Activated CD8-positive, alpha-beta T cell treated with anti-CD3 and anti-CD28 coated beads, Interleukin-2, amount 10 ng/mL, durations not matched to agents 7 days and 5 days (primary cell): ENCODE results near the gene HOXA6. TPM values are rescaled to one million over a fixed set of nuclear protein-coding genes. Genes with fewer than 3 reads are reported as not detected.

Experiments used
- ATAC-seq: fragments of 150-1000 bp; cut with Tn5 transposase; one replicate; pipeline ENCODE4 v1.10.0; 2021; ENCODE audit warnings: moderate library complexity
- CTCF ChIA-PET: fragments of 350-600 bp; sonication (Branson Sonifier 250); formaldehyde crosslinking; loops from one replicate; lab custom pipeline; 2021; ENCODE audit warnings: antibody characterized with exemption; lab: Charles Lee
- POLR2A ChIA-PET: fragments of 350-600 bp; sonication (Branson Sonifier 250); formaldehyde crosslinking; loops from one replicate; lab custom pipeline; 2021; ENCODE audit warnings: antibody characterized with exemption; lab: Charles Lee
- DNase-seq: peaks from one replicate; pipeline ENCODE4 v3.0.0-alpha.2; 2020
- H3K27ac Mint-ChIP-seq: one replicate; pipeline ENCODE4 v1.8.0; 2021; ENCODE audit warnings: mild to moderate bottlenecking, mixed read lengths
- H3K27me3 Mint-ChIP-seq: one replicate; pipeline ENCODE4 v1.8.0; 2021; ENCODE audit warnings: low read depth, mixed read lengths
- H3K36me3 Mint-ChIP-seq: one replicate; pipeline ENCODE4 v1.8.0; 2021; ENCODE audit warnings: low read depth, mixed read lengths
- H3K4me1 Mint-ChIP-seq: one replicate; pipeline ENCODE4 v1.8.0; 2021; ENCODE audit warnings: low read depth, mixed read lengths
- H3K4me3 Mint-ChIP-seq: one replicate; pipeline ENCODE4 v1.8.0; 2021; ENCODE audit warnings: mild to moderate bottlenecking, mixed read lengths
- H3K9me3 Mint-ChIP-seq: one replicate; pipeline ENCODE4 v1.8.0; 2022; ENCODE audit warnings: mixed read lengths; ENCODE audit not compliant: insufficient read depth
- total RNA-seq, 2 experiments: library from RNA; stranded (reverse); gene quantifications; one replicate each; pipeline ENCODE4 v1.2.3, GENCODE V29; 2021

HOXA6 gene
- total RNA-seq, 2 experiments from 2014 or later: not detected

DNA sequence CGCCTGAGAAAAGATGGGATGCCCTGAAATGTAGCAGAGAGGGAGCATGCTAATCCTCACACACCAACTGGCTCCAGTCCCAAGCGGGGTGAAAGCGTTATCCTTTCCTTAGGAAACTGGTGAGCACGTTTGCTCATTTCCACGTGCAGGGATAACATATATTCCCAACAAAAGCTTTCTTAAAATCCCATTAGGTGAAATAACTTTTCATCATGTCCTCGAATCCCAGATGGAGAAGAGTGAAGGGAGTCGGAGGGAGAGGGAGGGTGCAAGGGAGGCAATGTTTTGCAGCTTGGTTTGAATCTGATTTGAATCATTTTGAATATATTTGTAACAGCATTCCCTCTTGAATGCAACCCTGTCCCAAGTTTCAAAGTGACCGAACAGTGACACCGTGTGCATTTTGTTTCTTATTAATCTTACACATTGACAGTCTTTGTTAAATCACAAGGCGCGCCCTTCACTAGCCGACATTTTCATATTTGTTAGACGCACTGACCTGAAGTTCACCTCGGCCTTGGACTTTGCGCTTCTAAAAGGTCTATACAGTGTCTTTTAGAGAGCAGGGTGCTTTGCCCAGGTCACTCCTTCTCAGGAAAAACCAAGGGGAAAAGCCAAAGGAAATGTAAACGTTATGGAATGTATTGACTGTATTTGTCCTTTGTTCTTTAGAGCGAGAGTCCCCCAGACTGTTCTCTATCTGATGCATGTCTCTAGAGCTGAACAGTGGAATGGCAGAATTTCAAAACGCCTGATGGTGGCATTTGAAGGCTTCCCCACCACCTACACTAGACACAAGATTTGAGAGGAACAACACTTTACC lies 14.0 kb downstream of the HOXA6 start:
- DNase-seq (no peak), ATAC-seq (no peak)
- POLR2A ChIA-PET: no interaction called here
- Mint-ChIP-seq H3K4me3 (no peak overlapping the region), H3K36me3 (no peaks in the 10 kb centered on the region), H3K27me3 (peaks cover 48% of the 10 kb centered on the region), H3K27ac (no peak overlapping the region), H3K9me3 (no peaks in the 10 kb centered on the region), H3K4me1 (peaks cover 20% of the 10 kb centered on the region)
- CTCF ChIA-PET: interaction anchor here (1.4 kb wide), 1 partner anchor 16 kb away, joined by 5 read pairs; no protein-coding TSS in a partner anchor

DNA sequence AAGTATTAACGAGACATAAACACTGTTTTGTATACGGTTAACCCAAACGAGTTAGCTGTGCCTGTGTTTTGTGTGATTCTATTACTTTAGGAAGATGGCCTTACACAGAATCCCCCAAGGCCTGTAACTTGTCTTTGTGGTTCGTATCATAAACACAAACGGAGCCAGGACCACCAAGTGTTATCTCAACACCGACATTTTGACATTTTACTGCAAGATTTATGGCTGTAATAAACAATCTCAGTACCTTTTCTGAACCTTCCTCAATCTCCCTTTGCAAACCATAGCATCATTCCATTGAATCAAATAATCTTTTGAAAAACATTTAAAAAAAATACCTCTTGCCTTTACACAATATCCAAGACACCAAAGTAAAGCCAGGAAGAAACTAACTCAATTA lies 14.6 kb downstream of the HOXA6 start:
- ATAC-seq (no peak), DNase-seq (no peak)
- peaks cover 48% of the 10 kb centered on the region for H3K27me3 Mint-ChIP-seq
- no peak overlapping the region for H3K4me3 Mint-ChIP-seq
- POLR2A ChIA-PET: no interaction called here
- CTCF ChIA-PET: no interaction called here
- H3K4me1 Mint-ChIP-seq: peaks cover 20% of the 10 kb centered on the region
- no peaks in the 10 kb centered on the region for H3K9me3 Mint-ChIP-seq
- H3K36me3 Mint-ChIP-seq: no peaks in the 10 kb centered on the region
- no peak overlapping the region for H3K27ac Mint-ChIP-seq

DNA sequence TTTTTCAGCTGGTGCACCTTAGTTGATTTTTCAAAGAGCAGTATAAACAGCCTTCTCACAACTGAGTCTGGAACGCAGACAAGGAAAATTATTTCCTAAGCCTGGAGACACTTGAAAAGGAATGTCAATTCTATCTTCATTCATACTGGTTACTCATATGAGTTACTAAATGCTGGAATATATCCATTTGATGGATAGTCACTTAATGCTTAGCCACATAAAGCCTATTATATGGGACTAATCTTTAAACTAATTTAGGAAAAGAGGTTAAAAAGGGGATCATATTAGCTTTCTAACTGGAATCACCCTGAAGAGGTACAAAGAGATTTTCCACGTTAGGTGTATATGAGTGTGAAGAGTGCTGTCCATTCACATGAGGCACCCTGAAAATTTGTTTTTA lies 15.4 kb downstream of the HOXA6 start:
- no peak overlapping the region for H3K4me3 Mint-ChIP-seq
- POLR2A ChIA-PET: no interaction called here
- peaks cover 50% of the 10 kb centered on the region for H3K27me3 Mint-ChIP-seq
- DNase-seq (no peak), ATAC-seq (no peak)
- no peaks in the 10 kb centered on the region for H3K36me3 Mint-ChIP-seq
- H3K9me3 Mint-ChIP-seq: no peaks in the 10 kb centered on the region
- peaks cover 19% of the 10 kb centered on the region for H3K4me1 Mint-ChIP-seq
- H3K27ac Mint-ChIP-seq: no peak overlapping the region
- CTCF ChIA-PET: interaction anchor here (2.1 kb wide), 1 partner anchor 19 kb away, joined by 6 read pairs; no protein-coding TSS in a partner anchor

DNA sequence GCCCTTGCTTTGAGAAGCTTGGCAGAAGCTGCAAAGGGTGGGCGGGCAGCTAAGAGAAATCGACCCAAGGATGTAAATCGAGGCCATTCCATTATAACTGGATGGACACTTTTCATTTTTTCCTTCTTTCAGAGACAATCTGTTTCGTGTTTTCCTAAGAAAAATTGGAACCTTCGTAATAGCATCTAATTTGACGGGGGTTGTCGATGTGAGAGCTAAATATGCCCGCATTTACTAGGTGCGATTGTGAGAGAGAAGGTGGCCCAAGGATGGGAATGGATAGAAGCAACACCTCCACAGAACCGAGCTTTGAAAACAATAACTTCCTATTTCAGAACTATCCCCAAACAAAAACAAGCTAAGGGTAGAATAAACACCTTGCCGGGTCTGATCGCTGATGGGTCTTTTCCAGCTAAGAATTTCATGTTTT lies 16.2 kb downstream of the HOXA6 start:
- ChIA-PET CTCF (interaction anchor here (1.4 to 2.1 kb wide), 2 partner anchors 12 to 20 kb away, joined by 3 to 6 read pairs; partner anchors contain the start of gene HOXA5), POLR2A (no interaction called here)
- Mint-ChIP-seq H3K36me3 (no peaks in the 10 kb centered on the region), H3K9me3 (no peaks in the 10 kb centered on the region), H3K4me1 (peaks cover 18% of the 10 kb centered on the region), H3K4me3 (peak overlapping the region; percentile 57), H3K27ac (no peak overlapping the region), H3K27me3 (peaks cover 53% of the 10 kb centered on the region)
- DNase-seq (no peak), ATAC-seq (no peak)

DNA sequence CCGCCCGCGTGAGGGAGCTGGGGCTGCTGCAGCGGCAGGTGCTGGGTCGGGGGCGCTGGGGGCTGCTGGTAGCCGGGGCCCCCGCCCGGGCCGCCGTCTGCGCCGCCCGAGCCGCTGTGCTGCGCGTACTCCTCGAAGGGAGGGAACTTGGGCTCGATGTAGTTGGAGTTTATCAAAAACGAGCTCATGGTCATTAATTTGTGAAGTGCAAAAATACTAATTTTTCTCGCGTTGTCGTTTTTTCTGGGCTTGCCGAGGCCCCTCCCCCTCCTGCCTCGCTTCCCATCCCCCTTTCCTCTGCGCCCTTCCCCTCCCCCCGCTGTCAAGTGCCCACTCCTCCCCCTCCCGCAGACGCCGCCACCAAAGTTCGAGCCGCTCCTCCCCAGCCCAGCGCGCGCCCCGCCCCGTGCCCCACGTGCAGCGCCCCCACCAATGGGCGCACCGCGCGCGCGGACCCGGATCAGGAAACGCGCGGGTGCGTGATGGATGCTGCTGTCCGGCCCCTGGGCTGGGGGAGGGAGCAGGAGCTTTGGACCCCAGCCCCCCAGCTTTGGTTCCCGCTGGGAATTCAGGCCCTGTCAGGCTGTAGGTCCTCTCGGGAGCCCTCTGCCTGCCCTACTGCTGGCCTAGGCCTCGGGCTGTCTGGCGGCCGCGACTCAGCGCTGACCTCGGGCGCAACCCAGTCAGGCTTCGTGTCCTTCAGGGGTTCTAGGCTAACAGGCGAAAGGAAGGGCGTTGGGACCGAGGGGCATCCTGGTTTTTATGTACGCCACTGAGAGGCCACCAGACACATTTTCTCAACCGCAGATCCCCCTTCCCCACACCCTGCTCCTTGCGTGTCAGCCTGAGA lies 16.8 kb downstream of the HOXA6 start, which contains the start of gene HOXA4:
Gene HOXA4, minus strand, starts transcription at position 218 of the 850 bp plus-strand sequence. Its CDS starts 24 bp downstream, at position 194.
- ChIA-PET CTCF (interaction anchor here (1.2 to 2.1 kb wide), 3 partner anchors 13 to 34 kb away, joined by 3 to 6 read pairs (median 3); partner anchors contain the start of gene HOXA5), POLR2A (interaction anchor here (1.0 kb wide), 1 partner anchor 9 kb away, joined by 3 read pairs; no protein-coding TSS in a partner anchor)
- H3K36me3 Mint-ChIP-seq: no peaks in the 10 kb centered on the region
- no peak within 1 kb of the TSS for H3K27ac Mint-ChIP-seq
- H3K27me3 Mint-ChIP-seq: peaks cover 51% of the 10 kb centered on the region
- no peaks in the 10 kb centered on the region for H3K9me3 Mint-ChIP-seq
- H3K4me1 Mint-ChIP-seq: peaks cover 18% of the 10 kb centered on the region
- ATAC-seq (peak; percentile 93), DNase-seq (peak; percentile 72)
- H3K4me3 Mint-ChIP-seq: peak within 1 kb of the TSS; percentile 57

DNA sequence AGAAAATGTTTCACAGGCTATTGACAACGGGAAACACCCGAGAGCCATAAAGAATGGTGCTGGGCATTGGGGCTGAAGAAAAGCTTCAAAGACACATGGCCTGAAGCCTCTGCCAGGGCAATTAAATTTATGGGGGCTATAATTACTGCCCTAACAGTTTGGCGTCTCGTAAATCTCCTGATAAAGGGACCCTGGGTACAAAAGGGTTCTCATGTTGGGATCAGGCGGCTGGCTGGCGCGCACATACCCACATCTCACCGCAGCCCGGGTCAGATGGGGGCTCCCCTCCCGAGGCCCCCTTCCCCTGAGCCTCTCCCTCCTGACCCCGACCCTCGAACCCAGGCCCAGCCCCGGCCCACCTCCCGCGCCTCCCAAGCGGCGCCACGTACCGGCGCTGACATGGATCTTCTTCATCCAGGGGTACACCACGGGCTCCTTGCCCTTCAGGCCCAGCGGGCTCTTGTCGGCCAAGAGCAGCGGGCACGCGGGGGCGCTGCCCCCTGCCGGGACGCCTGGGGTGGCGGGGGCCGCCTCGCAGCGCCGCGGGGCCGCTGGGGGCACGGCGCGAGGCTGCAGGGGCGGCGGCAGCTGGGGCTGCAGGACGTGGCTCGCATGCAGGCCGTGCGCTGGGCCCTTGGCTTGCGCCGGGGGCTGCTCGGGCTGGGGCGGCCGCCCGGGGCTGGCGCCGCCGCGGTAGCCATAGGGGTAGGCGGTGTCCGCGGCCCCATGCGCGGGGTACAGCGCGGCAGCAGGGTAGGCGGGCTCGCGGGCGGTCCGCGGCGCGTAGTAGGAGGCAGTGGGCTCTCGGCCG lies 17.6 kb downstream of the HOXA6 start:
- POLR2A ChIA-PET: interaction anchor here (1.0 kb wide), 1 partner anchor 8 kb away, joined by 3 read pairs; no protein-coding TSS in a partner anchor
- CTCF ChIA-PET: interaction anchor here (1.2 to 2.1 kb wide), 3 partner anchors 14 to 33 kb away, joined by 3 to 6 read pairs (median 3); partner anchors contain the start of gene HOXA5
- DNase-seq: no peak
- H3K27ac Mint-ChIP-seq: no peak overlapping the region
- H3K9me3 Mint-ChIP-seq: no peaks in the 10 kb centered on the region
- peaks cover 49% of the 10 kb centered on the region for H3K27me3 Mint-ChIP-seq
- ATAC-seq: peak; percentile 41
- peaks cover 12% of the 10 kb centered on the region for H3K4me1 Mint-ChIP-seq
- no peaks in the 10 kb centered on the region for H3K36me3 Mint-ChIP-seq
- no peak overlapping the region for H3K4me3 Mint-ChIP-seq

DNA sequence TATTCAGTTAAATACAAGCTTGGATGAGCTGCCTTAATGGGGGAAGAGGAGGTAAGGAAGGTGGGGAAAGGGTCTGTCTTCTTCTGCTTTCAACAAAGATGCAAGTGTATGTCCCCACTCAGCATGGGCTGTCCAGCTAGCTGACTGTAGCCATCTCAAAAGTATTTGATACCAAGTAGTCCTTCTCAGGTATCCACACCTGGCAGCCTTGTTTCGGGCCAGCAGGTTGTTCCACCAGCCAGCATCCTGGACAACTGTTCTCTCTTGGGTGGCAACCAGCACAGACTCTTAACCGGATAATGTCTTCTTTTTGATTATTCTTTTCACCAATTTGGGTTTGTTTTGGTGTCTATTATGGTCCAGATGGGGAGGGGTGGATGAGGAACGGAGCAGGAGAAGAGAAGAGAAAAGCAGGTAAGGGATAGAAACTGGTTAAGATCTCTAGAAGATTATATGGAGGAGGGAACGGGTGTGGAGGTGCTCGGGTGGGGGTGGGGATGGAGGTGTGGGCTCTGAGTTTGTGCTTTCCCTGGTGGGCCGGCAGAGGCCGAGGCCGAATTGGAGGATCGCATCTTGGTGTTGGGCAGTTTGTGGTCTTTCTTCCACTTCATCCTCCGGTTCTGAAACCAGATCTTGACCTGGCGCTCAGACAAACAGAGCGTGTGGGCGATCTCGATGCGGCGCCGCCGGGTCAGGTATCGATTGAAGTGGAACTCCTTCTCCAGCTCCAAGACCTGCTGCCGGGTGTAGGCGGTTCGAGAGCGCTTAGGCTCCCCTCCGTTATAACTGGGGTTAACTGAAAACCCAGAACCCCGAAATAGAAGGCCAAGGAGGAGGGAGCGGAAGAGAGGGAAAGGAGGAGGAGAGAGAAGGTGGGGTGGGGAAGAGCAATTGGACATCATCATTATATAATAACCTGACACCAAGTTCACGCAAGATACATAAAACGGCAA lies 18.5 kb downstream of the HOXA6 start:
- POLR2A ChIA-PET: no interaction called here
- no peak overlapping the region for H3K4me3 Mint-ChIP-seq
- ATAC-seq: no peak
- H3K27me3 Mint-ChIP-seq: peaks cover 42% of the 10 kb centered on the region
- peaks cover 4% of the 10 kb centered on the region for H3K4me1 Mint-ChIP-seq
- DNase-seq: no peak
- H3K9me3 Mint-ChIP-seq: no peaks in the 10 kb centered on the region
- H3K27ac Mint-ChIP-seq: no peak overlapping the region
- no peaks in the 10 kb centered on the region for H3K36me3 Mint-ChIP-seq
- CTCF ChIA-PET: no interaction called here

DNA sequence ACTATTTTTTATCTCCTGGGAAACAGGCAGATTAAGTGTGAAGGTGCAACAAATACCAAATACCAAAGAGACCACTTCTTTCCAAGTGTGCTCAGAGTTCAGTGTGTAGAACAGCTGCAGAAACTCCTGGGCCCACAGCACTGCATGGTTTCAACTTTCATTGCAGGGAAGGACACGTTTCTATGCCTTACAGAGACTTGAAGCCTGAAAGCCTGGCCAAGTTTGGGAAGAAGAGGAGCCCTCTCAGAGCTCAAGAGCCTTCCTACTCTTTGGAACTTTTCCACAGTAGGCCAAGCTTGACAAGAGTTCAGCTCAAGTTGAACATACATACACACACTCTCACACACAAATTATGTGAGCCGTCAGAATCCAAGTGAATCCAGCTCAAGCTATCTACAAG lies 19.5 kb downstream of the HOXA6 start:
- ATAC-seq (no peak), DNase-seq (no peak)
- Mint-ChIP-seq H3K36me3 (no peaks in the 10 kb centered on the region), H3K27ac (no peak overlapping the region), H3K27me3 (peaks cover 35% of the 10 kb centered on the region), H3K4me3 (no peak overlapping the region), H3K9me3 (no peaks in the 10 kb centered on the region), H3K4me1 (no peaks in the 10 kb centered on the region)
- CTCF ChIA-PET: no interaction called here
- POLR2A ChIA-PET: no interaction called here

DNA sequence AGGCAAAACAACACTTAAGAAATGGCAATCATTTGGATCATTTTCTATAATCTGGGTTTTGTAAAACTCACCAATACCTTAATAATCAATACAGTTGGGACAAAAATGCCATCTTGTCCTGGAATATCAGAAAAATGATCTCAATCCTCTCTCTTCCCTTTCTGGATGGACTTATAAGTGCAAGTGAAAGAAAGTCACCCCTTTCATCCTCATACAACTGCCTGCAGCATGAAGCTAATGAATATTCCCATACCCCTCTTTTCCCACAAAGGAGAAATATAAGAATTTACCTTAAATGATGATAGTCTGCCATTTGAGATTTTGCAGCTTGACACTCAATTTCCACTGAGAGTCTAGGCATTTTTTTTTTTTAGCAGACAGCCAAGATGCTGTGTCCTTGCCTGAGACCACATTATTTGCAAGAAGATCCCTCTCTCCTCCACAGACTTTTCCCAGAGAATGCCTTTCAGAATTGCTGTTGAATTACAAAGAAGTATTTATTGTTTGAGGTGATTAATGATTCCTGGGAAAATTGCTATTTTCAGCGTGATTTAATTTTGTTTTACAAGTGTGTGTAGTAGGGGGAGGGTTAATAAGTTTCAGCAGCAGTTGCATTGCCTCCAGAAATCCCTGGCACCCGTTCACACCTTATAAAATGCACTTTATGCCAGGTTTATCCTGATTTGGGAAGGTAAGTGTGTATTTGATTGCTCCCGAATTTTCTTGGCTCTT lies 20.8 kb downstream of the HOXA6 start:
- Mint-ChIP-seq H3K4me3 (no peak overlapping the region), H3K4me1 (peaks cover 2% of the 10 kb centered on the region), H3K36me3 (no peaks in the 10 kb centered on the region), H3K9me3 (no peaks in the 10 kb centered on the region), H3K27ac (no peak overlapping the region), H3K27me3 (peaks cover 30% of the 10 kb centered on the region)
- ATAC-seq (no peak), DNase-seq (no peak)
- ChIA-PET CTCF (interaction anchor here (0.9 kb wide), 1 partner anchor 24 kb away, joined by 3 read pairs; no protein-coding TSS in a partner anchor), POLR2A (no interaction called here)

DNA sequence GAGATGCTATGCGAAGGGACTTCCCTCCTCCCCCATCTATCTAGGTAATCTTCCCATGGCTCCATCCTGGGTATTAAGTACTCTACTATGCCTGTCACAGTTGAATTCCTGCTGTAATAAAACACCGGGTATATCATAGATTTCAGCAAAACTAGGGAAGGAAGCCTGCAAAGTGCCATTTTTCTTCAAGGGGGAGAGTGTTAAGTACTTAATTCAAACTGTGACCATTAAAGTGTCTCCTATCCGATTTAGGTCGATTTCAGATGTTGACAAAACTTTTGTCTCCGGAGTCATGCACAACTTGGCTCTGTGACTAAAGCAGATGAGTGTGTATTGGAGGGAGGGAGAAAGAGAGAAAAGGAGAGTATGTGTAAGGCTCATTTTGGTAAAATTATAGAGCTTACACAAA lies 21.6 kb downstream of the HOXA6 start:
- no peak overlapping the region for H3K27ac Mint-ChIP-seq
- CTCF ChIA-PET: interaction anchor here (0.9 kb wide), 1 partner anchor 24 kb away, joined by 3 read pairs; no protein-coding TSS in a partner anchor
- H3K27me3 Mint-ChIP-seq: peaks cover 28% of the 10 kb centered on the region
- H3K4me1 Mint-ChIP-seq: peaks cover 2% of the 10 kb centered on the region
- no peaks in the 10 kb centered on the region for H3K9me3 Mint-ChIP-seq
- no peaks in the 10 kb centered on the region for H3K36me3 Mint-ChIP-seq
- H3K4me3 Mint-ChIP-seq: no peak overlapping the region
- ATAC-seq (no peak), DNase-seq (no peak)
- POLR2A ChIA-PET: no interaction called here
